Measurements from ENCODE around the gene HELZ. TPM values are rescaled to one million over a fixed set of nuclear protein-coding genes. Genes with fewer than 3 reads are reported as not detected.
"Not testable (repeated sequence)": the region's sequence is repeated elsewhere in the genome, so short reads cannot be mapped to it uniquely, and the experiment has no call there.

HELZ gene
- polyA plus RNA-seq, 1 donor from 2014 or later, result 42.7 TPM

DNA sequence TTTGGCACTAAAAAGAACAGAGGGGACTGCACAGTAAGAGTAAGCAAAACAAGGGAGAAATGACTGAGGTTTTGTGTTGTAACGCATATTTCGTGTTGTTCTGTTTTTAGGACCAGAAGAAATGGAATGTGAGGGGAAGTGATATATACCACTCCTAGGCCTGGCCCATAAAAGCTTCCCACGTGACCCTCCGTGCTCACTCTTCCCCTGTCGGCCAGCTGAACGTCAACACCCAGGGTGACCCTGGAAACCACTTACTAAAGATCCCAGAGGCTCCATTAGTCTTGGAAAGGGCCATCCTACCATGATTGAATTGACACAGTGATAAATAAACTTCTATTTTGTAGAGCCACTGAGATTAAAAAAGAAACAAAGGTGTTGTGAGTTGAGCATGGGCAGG lies 79.8 kb downstream of the HELZ start:
- H3K9me3 Mint-ChIP-seq, result no peaks in the 10 kb centered on the region
- H3K36me3 Mint-ChIP-seq, result peaks cover 14% of the 10 kb centered on the region
- H3K27ac Mint-ChIP-seq, result no peak overlapping the region
- H3K4me1 Mint-ChIP-seq, result no peaks in the 10 kb centered on the region
- no peaks in the 10 kb centered on the region for H3K27me3 Mint-ChIP-seq
- no peak overlapping the region for H3K4me3 Mint-ChIP-seq

DNA sequence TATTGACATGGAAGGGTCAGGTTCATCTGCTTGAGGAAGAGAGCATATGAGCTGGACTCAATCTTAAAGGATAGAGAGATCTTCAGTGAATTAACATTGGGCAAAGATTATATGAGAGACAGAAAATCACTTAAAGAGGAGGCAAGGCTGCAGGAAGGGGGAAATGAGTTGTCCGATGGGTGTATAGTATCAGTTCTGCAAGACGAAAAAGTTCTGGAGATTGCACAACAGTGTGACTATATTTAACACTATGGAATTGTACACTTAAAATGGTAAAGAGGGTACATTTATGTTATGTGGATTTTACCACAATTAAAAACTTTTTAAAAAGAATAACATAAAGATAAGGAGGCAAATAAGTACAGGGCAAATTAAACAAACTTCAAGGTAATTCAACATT lies 80.7 kb downstream of the HELZ start:
- H3K27ac Mint-ChIP-seq, result no peak overlapping the region
- H3K36me3 Mint-ChIP-seq, result peaks cover 14% of the 10 kb centered on the region
- no peaks in the 10 kb centered on the region for H3K9me3 Mint-ChIP-seq
- H3K4me1 Mint-ChIP-seq, result no peaks in the 10 kb centered on the region
- H3K27me3 Mint-ChIP-seq, result no peaks in the 10 kb centered on the region
- H3K4me3 Mint-ChIP-seq, result no peak overlapping the region

DNA sequence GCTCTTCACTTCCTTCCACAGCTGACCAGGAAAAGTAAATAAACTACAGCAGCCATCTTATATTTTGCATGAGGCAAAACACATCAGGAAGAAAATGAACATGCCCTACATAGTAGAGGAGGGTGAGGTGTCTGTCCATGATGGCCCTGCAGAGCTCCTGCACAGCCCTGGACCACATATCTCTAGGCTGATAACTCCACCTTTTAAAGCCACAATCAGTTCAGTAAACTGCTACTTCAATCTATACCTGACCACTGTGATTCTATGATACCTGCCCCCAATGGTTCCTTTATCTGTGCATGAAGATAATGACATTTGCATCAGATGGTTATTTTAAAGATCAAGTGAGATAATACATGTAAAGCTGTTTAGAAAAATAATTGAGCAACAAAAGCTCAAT lies 82.2 kb downstream of the HELZ start:
- Mint-ChIP-seq H3K36me3 (peaks cover 15% of the 10 kb centered on the region), H3K27me3 (no peaks in the 10 kb centered on the region), H3K27ac (no peak overlapping the region), H3K9me3 (no peaks in the 10 kb centered on the region), H3K4me1 (no peaks in the 10 kb centered on the region), H3K4me3 (no peak overlapping the region)

DNA sequence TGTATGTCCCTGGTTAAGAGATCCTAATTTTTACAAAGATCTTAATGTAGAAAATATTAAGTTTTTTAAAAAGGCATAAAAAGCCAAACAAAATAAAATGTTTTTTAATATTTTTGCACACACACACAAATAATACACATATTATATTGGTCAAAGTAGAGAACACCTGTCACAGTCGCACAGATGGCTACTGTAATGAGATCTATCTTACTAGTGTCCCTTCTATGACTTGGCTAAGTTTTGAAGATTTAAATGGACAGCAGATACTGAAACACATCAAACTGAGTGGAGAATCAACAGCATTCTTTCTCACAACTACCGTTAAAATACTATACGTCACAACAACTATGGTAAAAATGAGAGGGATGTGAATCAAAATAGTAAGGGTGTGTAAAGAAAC lies 83.4 kb downstream of the HELZ start:
- Mint-ChIP-seq H3K9me3 (no peaks in the 10 kb centered on the region), H3K4me1 (peaks cover 0 to 2% (median under 1%) of the 10 kb centered on the region in 3 donors), H3K27me3 (no peaks in the 10 kb centered on the region), H3K36me3 (peaks cover 19% of the 10 kb centered on the region), H3K4me3 (no peak overlapping the region), H3K27ac (no peak overlapping the region)

DNA sequence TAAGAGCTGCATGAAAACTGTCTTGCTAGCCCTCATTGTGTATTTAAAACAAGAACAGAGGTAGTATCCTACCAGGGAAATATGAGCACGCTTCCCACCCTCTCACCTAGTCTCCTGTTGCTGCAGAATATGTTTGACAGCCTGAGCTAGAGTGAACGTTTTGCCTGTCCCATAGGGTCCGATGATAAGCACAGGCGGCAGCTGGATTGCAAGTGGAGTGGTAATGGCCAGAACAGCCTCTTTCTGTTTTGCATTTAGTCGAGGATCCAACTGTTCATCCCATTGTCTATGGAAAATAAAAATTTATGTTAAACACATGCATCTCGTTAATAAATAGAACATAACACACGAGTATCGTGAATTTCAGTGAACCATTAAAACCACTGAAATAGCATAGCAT lies 84.2 kb downstream of the HELZ start:
- no peak overlapping the region for H3K27ac Mint-ChIP-seq
- no peaks in the 10 kb centered on the region for H3K27me3 Mint-ChIP-seq
- H3K36me3 Mint-ChIP-seq, result peaks cover 19% of the 10 kb centered on the region
- H3K4me1 Mint-ChIP-seq, result peaks cover 0 to 2% (median 2%) of the 10 kb centered on the region in 3 donors
- H3K9me3 Mint-ChIP-seq, result no peaks in the 10 kb centered on the region
- no peak overlapping the region for H3K4me3 Mint-ChIP-seq

DNA sequence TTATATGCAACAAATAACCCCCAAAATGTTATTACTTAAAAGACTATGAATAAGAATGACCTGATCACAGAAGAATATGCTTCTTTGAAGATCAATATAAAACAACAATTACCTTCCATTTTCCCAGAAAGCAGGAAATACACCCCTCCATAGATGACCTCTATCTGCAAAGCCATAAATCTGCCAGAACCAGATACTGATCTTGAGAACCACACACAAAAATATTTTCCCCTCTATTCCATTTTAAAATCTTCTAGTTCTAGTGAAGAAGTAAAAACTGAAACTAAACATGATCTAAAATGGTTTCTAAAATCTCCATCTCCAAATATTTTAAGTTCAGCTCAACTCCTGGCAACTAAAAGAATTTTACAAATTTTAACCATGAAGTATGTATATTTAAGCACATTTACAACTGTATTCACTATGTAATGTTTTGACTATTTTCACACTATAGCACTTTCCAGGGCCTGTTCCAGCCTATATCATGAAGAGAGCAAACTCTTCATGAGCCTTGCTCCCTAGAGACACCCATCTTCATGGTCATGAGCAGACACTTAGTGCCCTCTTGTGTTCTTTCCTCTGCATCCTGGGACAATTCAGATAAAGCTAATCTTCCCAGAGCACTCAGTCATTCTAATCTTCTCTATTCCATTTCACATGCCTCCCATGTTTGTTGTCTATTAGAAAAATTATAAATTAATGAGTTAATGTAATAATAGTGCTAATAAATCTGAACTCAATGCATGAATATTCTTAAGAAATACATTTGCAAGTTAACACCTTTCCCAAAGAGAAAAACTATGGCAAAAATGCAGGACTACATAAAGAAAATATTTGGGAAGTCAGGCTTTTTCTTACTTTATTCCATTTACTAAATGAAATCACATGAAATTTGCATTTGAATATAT lies 87.0 kb downstream of the HELZ start:
- Mint-ChIP-seq H3K9me3 (no peaks in the 10 kb centered on the region), H3K27me3 (no peaks in the 10 kb centered on the region), H3K27ac (peak overlapping the region in 1 of 3 donors; percentile 41), H3K4me3 (no peak overlapping the region), H3K36me3 (peaks cover 11% of the 10 kb centered on the region), H3K4me1 (peaks cover 0 to 2% (median 2%) of the 10 kb centered on the region in 3 donors)

DNA sequence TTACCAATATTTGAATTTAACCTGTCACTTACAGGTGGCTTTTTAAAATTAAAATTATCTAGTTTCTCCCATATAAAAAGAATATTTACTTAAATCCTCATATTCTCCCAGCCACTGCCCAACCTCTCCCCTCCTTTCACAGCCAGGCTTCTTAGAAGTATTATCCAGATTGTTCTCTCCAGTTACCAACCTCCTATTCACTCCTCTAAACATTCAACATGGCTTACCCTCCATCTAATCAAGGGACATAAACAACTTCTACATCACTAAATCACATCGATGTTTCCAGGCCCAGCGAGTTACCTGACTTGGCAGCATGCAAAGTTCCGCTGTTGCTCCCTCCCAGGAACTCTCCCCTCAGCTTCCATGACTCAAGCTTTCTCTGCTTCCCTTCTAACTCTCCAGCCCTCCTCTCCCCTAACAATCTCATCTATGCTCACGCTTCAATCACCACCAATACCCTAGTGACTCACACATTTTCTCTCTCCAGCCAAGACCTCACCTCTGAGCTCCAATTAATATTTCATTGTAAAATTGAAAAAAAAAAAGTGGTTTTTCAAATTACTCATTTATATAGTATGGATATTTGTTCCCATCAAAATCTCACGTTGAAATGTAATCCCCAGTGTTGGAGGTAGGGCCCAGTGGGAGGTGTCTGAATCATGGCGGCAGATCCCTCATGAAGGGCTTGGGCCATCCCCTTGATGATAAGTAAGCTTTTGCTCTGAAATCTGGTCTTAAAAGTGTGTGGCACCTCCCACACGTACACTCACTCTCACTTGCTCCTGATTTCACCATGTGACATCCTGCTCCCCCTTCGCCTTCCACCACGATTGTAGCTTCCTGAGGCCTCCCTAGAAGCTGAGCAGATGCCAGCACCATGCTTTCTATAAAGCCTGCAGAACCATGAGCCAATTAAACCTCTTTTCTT lies 88.5 kb downstream of the HELZ start:
- H3K27me3 Mint-ChIP-seq, result no peaks in the 10 kb centered on the region
- H3K4me1 Mint-ChIP-seq, result peaks cover 0 to 2% (median 2%) of the 10 kb centered on the region in 3 donors
- H3K36me3 Mint-ChIP-seq, result peaks cover 17% of the 10 kb centered on the region
- no peaks in the 10 kb centered on the region for H3K9me3 Mint-ChIP-seq
- no peak overlapping the region for H3K4me3 Mint-ChIP-seq
- peak overlapping the region in 2 of 3 donors; percentile 5 to 35 for H3K27ac Mint-ChIP-seq

DNA sequence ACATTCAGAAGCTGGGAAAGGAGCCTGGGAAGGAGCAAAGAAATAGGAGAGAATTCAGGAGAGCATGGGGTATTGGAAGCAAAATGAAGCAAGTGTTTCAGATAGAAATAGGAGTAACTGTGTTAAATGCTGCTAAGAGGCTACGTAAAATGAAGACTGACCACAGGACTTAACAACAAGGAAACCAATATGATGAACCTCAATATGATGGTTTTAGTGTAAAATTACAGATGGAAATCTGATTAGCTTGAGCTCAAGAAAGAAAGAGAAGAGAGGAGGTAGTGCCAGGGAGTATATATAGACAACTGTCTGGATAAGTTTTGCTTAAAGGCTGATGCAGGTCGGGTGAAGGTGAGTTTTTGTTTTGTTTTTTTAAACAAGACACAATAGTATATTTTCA lies 92.2 kb downstream of the HELZ start:
- H3K36me3 Mint-ChIP-seq, result peaks cover 21% of the 10 kb centered on the region
- H3K4me1 Mint-ChIP-seq, result peaks cover 0 to 2% (median 2%) of the 10 kb centered on the region in 3 donors
- no peaks in the 10 kb centered on the region for H3K9me3 Mint-ChIP-seq
- no peak overlapping the region for H3K4me3 Mint-ChIP-seq
- H3K27ac Mint-ChIP-seq, result no peak overlapping the region
- no peaks in the 10 kb centered on the region for H3K27me3 Mint-ChIP-seq

DNA sequence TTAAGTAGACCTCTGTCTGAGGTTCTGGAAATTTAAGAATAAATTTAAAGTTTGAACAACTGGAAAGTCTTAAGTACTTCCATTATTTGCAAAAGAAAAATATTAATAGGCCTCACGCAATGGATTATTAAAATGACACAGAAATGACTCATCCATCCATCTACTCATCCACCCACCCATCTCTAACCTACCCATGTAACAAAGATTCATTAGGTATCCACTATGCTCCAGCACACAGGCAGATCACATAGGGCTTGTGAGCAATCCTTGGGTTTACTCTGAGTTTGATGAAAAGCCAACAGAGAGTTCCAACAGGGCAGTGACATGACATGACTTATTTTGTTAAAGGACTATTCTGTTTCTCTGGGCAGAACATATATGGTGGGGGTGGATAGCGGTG lies 93.3 kb downstream of the HELZ start:
- no peaks in the 10 kb centered on the region for H3K9me3 Mint-ChIP-seq
- H3K4me3 Mint-ChIP-seq, result no peak overlapping the region
- H3K27me3 Mint-ChIP-seq, result no peaks in the 10 kb centered on the region
- peaks cover 18% of the 10 kb centered on the region for H3K36me3 Mint-ChIP-seq
- H3K27ac Mint-ChIP-seq, result no peak overlapping the region
- H3K4me1 Mint-ChIP-seq, result peaks cover 0 to 2% (median 0%) of the 10 kb centered on the region in 3 donors

DNA sequence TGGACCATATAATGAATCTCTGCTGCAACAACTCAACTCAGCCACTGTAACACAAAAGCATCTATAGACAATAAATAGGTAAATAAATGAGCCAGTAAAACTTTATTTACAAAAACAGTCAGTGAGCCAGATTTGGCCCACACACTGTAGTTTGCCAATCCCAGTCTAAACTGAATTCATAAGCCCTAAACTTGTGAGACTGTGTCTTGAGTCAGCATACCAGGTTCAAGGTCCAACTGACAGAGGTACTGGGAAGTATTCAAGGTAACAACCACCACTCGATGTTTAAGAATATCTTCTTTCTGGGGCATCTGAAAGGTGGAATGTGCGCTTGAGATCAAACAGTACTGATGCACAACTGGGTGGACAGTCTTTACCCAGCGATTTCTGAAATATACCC lies 94.2 kb downstream of the HELZ start:
- H3K27me3 Mint-ChIP-seq, result no peaks in the 10 kb centered on the region
- H3K27ac Mint-ChIP-seq, result no peak overlapping the region
- H3K9me3 Mint-ChIP-seq, result no peaks in the 10 kb centered on the region
- no peaks in the 10 kb centered on the region for H3K4me1 Mint-ChIP-seq
- H3K36me3 Mint-ChIP-seq, result peaks cover 19% of the 10 kb centered on the region
- H3K4me3 Mint-ChIP-seq, result no peak overlapping the region

DNA sequence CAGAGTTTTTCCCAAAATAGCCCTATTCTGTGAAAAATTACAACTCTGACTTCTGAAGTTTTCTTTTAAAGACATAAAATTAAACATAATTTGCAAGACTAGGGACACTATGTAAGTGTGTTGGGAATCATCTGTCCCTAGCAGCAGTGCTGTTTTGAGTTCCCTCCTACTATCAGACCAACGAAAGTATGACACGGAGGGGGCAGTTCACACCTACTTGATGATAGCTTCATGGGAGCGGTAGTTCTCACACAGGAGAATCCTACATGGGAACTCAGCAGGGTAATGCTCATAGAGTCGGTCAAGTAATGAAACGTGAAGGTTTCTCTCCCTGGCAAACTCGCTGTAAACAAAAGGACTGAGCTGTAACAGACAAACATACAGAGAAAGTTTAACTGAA lies 96.6 kb downstream of the HELZ start:
- H3K4me1 Mint-ChIP-seq, result no peaks in the 10 kb centered on the region
- peaks cover 27% of the 10 kb centered on the region for H3K36me3 Mint-ChIP-seq
- H3K27ac Mint-ChIP-seq, result no peak overlapping the region
- H3K4me3 Mint-ChIP-seq, result no peak overlapping the region
- H3K27me3 Mint-ChIP-seq, result no peaks in the 10 kb centered on the region
- no peaks in the 10 kb centered on the region for H3K9me3 Mint-ChIP-seq

DNA sequence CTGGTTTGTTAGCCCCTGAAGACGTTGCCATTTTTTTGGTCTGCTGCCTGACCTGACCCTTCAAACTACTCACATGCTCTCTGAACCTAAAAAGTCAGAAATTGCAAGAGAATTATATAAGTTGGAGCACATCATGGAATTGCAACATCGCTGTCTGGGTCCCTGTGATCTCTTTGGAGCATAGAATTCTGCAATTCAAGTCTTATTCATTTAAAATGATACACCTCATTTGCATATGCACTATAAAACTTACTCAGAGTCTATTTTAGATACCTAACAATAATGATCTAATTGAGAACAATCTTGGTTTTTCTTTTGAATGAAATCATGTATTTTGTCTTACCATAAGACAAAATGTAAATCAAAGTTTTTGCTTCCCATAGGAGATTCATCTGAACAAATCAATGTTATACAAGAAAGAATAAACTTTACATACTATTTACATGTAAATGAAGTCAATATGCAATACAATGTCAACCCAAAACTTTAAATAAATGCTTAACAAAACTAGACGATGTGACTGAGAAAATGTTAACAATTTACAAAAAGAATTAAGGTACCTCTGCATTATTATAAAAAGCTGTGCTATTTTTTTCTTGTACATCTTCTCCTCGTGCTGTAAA lies 99.7 kb downstream of the HELZ start:
- no peak overlapping the region for H3K4me3 Mint-ChIP-seq
- no peaks in the 10 kb centered on the region for H3K9me3 Mint-ChIP-seq
- no peaks in the 10 kb centered on the region for H3K4me1 Mint-ChIP-seq
- no peaks in the 10 kb centered on the region for H3K27me3 Mint-ChIP-seq
- no peak overlapping the region for H3K27ac Mint-ChIP-seq
- peaks cover 27% of the 10 kb centered on the region for H3K36me3 Mint-ChIP-seq

DNA sequence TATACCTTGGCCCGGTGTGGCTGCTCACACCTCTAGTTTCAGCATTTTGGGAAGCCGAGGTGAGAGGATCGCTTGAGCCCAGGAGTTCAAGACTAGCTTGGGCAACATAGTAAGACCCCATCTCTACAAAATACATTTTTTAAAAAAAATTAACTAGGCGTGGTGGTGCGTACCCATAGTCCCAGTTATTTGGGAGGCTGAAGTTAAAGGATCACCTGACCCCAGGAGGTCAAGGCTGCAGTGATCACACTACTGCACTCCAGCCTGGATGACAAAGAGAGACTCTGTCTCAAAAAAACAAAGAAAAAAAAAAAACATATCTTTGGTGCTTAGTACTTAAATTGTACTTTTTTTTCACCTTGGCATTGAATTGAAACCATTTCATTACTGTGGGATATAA lies 101.7 kb downstream of the HELZ start:
- Mint-ChIP-seq H3K9me3 (no peaks in the 10 kb centered on the region), H3K4me1 (peaks cover 0 to 2% (median 0%) of the 10 kb centered on the region in 3 donors), H3K27ac (peak overlapping the region in 1 of 3 donors; percentile 36), H3K36me3 (peaks cover 23% of the 10 kb centered on the region), H3K27me3 (no peaks in the 10 kb centered on the region), H3K4me3 (no peak overlapping the region)

DNA sequence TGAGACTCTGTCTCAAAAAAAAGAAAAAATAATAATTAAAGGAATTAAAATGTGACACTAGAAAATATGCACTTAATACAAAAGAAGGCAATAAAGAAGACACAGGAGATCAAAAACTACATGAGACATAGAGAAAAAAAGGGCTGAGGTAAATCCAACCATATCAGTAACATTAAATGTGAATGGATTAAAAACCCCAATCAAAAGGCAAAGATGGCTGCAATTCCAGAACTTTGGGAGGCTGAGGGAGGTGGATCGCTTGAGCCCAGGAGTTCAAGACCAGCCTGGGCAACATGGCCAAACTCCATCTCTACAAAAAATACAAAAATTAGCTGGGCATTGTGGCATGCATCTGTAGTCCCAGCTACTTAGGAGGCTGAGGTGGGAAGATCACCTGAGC lies 103.0 kb downstream of the HELZ start:
- H3K4me3 Mint-ChIP-seq, H3K27ac Mint-ChIP-seq, H3K27me3 Mint-ChIP-seq, H3K4me1 Mint-ChIP-seq, H3K9me3 Mint-ChIP-seq: not testable (repeated sequence)
- peaks cover 20% of the 10 kb centered on the region for H3K36me3 Mint-ChIP-seq
